Astrocyte of the cerebellum (primary cell): ENCODE measurements around the gene ULK4.

Source experiments
- DNase-seq: peaks from one replicate; pipeline ENCODE4 v3.0.0-alpha.2; 2011; ENCODE audit warnings: low read depth
- H3K4me3 ChIP-seq: 2 replicates; pipeline ENCODE4 v1.5.1; 2011; ENCODE audit warnings: mild to moderate bottlenecking, low read depth, low read length, moderate library complexity
- CTCF ChIP-seq: IDR thresholded peaks from 2 replicates; pipeline ENCODE4 v1.5.1; 2012; ENCODE audit warnings: low read length, low read depth, moderate library complexity, mild to moderate bottlenecking; ENCODE audit errors: missing control alignments
- in situ Hi-C: cut with HindIII; loops from 2 replicates; pipeline ENCODE4 v1.10.0; 2017; ENCODE audit warnings: low sequenced_read_pairs

ULK4 gene

DNA sequence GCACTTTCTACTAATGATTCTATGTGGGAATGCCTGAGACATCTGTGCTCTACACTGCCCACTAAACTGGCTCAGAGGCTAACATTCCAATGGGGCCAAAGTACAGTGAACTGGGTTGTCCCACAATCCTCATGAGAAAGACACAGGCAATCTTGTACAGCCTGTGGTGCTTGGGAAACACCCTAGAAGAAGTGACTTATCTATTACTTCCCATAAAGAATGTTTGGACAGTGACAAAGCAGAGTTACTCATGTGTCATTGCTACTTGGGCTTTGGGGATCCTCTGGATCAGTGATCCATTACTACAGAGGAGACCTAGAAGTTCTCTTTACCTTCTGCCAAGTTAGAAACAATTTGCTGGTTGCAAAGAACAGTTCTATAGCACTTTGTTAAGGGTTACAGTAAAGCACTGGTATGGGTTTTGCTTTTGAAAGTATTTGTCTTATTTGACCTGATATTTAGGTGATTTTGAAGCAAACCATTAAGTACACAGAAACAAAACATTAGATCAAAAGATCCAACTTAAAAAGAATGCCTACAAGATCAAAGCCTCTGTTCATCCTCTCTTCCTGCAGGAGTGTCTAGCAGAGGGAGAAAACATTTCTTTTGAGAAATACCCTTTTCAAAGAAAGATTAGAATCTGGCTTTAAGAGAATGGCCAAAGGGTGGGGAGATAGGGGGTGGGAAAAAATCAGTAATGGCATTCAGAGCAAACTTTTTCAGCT lies 686.8 kb downstream of the ULK4 start:
- no peak for DNase-seq
- no peak for TF ChIP-seq CTCF
- no peak overlapping the region for H3K4me3 ChIP-seq
- in situ Hi-C loops, result no loop called here

- in situ Hi-C loops, result no loop called here
Measured at GRCh38 chr3:41272667-41273066, 689.2 kb downstream of the ULK4 start.

DNA sequence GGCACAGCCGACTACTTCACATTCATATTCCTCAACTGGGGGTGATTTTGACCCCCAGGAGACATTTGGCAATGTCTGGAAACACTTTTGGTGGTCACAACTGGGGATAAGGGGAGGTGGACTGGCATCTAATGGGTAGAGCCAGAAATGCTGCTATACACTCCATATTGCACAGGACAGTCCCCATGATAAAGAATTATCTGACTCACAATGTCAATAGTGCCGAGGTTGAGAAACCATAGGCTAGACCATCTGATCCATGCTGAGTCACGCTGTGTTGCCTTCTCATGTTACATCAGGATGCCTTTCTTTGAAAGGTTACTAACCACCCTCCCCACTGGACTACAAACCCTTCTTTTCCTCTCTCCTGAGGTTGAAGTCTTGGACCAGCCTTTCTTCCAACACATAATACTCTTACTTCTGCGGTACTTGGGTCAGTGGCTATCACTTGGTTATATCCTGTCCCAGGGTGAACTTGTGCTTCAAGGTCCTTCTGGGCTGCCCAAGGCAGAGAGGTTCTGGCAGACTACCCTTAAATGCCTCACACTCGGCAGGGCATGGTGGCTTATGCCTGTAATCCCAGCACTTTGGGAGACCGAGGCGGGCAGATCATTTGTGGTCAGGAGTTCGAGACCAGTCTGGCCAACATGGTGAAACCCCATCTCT lies 693.8 kb downstream of the ULK4 start:
- no peak for TF ChIP-seq CTCF
- in situ Hi-C loops, result no loop called here
- DNase-seq, result peak; percentile 88
- no peak overlapping the region for H3K4me3 ChIP-seq

More at GRCh38 chr3:41272667-41273066, 689.2 kb downstream of the ULK4 start:
- TF ChIP-seq CTCF, result no peak
- H3K4me3 ChIP-seq, result no peak overlapping the region
- no peak for DNase-seq

GRCh38 chr3:41265823-41266273 lies 696.1 kb downstream of the ULK4 start:
- DNase-seq, result peak; percentile 78
- in situ Hi-C loops, result no loop called here
- no peak for TF ChIP-seq CTCF
- H3K4me3 ChIP-seq, result no peak overlapping the region

- in situ Hi-C loops, result no loop called here
- no peak for DNase-seq
- no peak for TF ChIP-seq CTCF
- H3K4me3 ChIP-seq, result no peak overlapping the region
Measured at GRCh38 chr3:41265011-41265545, 696.8 kb downstream of the ULK4 start.

GRCh38 chr3:41260063-41260450 lies 701.8 kb downstream of the ULK4 start:
- TF ChIP-seq CTCF, result no peak
- in situ Hi-C loops, result no loop called here
- H3K4me3 ChIP-seq, result no peak overlapping the region
- no peak for DNase-seq
